ENCODE data around the gene GDPD4.

Gene GDPD4

DNA sequence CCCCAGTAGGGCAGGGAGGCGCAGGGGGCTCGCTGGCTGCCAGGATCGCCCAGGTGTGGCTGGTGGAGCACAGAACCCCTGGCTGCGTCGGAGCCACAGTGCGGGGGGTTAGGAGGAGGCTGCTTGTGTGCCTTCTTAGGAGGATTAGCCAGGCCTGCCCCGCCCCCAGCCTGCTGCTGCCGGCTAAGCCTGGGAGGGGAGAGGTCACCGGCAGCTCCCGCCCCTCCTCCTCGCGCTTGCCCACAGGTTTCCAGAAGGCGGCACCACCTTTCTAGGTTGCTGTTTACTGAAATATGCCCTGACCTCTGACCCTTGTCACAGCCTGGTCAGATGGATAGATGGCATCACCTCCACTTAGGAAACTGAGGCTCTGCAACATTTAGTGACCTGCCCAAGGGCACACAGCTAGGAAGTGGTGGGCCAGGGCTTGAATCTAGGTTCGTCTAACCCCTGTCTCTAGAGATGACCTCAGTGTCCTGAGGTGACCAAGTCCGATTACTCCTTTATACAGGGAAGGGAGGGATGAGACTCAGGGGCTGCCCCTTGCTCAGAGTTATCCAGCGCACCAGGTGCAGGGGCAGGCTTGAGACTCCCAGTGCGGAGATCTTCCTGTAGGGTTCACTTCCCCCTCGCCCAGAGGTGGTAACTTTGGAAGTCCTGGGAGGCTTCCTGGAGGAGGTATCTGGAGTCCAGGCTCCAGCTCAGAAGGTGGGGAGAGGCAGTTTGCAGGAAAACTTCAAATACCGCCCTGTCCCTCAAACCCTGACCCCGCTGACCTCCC lies 129.4 kb downstream of the GDPD4 start:
- DNase-seq: no peak

DNA sequence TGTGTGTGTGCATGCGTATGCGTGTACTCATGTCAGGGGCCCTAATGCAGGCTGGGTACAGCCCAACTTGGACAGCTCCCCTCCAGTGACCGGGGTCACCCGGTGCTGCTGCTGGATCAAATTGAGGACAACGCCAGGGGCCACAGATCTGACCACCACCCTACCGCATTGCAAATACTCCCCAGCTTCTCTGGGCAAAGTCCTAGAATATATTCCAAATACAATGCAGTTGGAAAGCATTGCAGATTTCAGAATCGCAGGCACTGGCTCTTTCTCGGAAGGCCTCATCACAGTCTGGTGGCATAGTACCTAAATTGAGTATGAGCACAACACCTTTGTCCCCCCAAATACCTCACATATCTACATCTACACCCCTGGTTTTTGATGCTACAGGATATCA lies 130.2 kb downstream of the GDPD4 start:
- DNase-seq: no peak

DNA sequence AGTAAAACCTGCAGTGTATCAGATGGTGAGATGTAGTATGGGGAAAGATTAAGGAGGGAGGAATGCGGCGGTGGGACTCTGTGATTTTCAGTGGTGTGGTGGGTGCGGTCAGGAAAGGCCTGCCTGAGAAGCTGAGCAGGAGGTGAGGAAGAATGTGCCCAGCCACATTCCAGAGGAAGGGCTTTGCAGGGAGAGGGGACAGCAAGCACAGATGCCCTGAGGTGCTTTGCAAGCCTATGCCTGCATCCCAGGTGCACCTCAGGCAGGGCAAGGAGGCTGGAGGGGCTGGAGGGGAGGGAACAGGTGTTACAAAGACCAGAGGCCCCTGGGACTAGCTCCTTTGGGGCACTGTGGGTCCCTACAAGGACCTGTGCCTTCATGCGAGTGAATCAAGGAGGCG lies 131.4 kb downstream of the GDPD4 start:
- DNase-seq: no peak

DNA sequence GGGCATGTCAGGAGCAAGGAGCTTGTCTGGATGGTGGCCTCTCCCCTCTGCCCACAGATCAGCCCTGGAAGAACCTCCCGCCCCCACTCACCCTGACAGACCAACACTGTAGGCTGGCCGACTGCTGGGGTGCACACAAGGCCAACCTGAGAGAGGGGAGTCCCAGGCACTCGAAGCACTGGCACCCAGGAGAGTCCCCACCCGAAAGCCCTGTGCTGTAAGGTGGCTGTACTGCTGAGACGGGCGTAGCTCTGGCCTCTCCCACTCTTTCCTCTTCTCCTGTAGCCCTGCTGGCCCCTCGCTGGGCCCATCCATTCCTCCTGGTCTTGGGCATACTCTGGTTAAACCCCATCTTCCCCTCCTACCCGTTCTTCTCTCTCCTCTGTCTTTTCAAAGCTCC lies 133.7 kb downstream of the GDPD4 start:
- no peak for DNase-seq

DNA sequence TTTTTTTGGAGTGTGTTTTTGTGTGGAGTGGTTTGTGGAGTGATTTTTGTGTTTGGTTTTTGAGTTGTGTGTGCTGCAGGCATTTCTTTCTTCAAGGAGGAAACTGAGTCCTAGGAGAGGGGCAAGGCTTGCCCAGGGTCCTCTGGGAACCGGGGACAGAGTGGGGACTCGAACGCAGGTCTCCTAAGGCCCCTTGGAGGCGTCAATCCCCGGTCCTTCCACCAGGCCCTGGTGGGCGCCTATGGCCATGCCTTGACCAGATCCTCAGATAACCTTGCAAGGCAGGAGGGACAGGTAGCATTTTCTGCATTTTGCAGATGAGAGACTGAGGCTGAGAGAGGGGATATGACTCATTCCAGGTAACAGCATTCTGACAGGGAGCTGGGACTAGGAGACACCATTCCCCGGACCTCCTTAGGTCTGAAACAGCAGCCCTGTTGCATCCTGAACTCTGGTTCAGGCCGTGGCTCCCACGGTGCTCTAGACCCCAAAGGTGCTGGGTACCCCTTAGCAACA lies 134.3 kb downstream of the GDPD4 start:
- no peak for DNase-seq
